ENCODE measurements around the gene VTCN1.
"Not testable (repeated sequence)": the region's sequence is repeated elsewhere in the genome, so short reads cannot be mapped to it uniquely, and the experiment has no call there.

Gene VTCN1

GRCh38 chr1:117124661-117125060, 86.1 kb downstream of the VTCN1 start:
- Histone ChIP-seq H3K9ac (ENCODE audit: low read length in 2 of 2) (no peak overlapping the region), H3K27me3 (ENCODE audit: control insufficient read depth in 1 of 2, insufficient read depth in 2 of 2, low read length in 2 of 2) (no peaks in the 10 kb centered on the region), H3K4me3 (ENCODE audit: low read length in 2 of 2) (no peak overlapping the region), H3K27ac (ENCODE audit: low read length) (no peak overlapping the region), H3K9me3 (ENCODE audit: control insufficient read depth in 2 of 2, low read length in 2 of 2) (no peaks in the 10 kb centered on the region), H3K4me1 (ENCODE audit: control insufficient read depth, insufficient read depth, low read length) (peaks cover 15% of the 10 kb centered on the region), H3K36me3 (ENCODE audit: control insufficient read depth in 2 of 2, insufficient read depth in 2 of 2, low read length in 2 of 2) (no peaks in the 10 kb centered on the region)

- peaks cover 15% of the 10 kb centered on the region for H3K4me1 ChIP-seq (ENCODE audit: control insufficient read depth, insufficient read depth, low read length)
- H3K36me3 ChIP-seq (ENCODE audit: control insufficient read depth in 2 of 2, insufficient read depth in 2 of 2, low read length in 2 of 2), result no peaks in the 10 kb centered on the region
- no peaks in the 10 kb centered on the region for H3K9me3 ChIP-seq (ENCODE audit: control insufficient read depth in 2 of 2, low read length in 2 of 2)
- no peak overlapping the region for H3K9ac ChIP-seq (ENCODE audit: low read length in 2 of 2)
- H3K27me3 ChIP-seq (ENCODE audit: control insufficient read depth in 1 of 2, insufficient read depth in 2 of 2, low read length in 2 of 2), result no peaks in the 10 kb centered on the region
- no peak overlapping the region for H3K4me3 ChIP-seq (ENCODE audit: low read length in 2 of 2)
- H3K27ac ChIP-seq (ENCODE audit: low read length), result no peak overlapping the region
Observed at GRCh38 chr1:117123274-117123673, 87.5 kb downstream of the VTCN1 start.

GRCh38 chr1:117122330-117123025, 88.2 kb downstream of the VTCN1 start:
- no peaks in the 10 kb centered on the region for H3K9me3 ChIP-seq (ENCODE audit: control insufficient read depth in 2 of 2, low read length in 2 of 2)
- H3K4me3 ChIP-seq (ENCODE audit: low read length in 2 of 2), result peak overlapping the region; percentile 94 to 96
- H3K36me3 ChIP-seq (ENCODE audit: control insufficient read depth in 2 of 2, insufficient read depth in 2 of 2, low read length in 2 of 2), result no peaks in the 10 kb centered on the region
- H3K27ac ChIP-seq (ENCODE audit: low read length), result peak overlapping the region; percentile 89
- H3K27me3 ChIP-seq (ENCODE audit: control insufficient read depth in 1 of 2, insufficient read depth in 2 of 2, low read length in 2 of 2), result no peaks in the 10 kb centered on the region
- H3K9ac ChIP-seq (ENCODE audit: low read length in 2 of 2), result peak overlapping the region; percentile 72 to 97
- H3K4me1 ChIP-seq (ENCODE audit: control insufficient read depth, insufficient read depth, low read length), result peaks cover 15% of the 10 kb centered on the region

GRCh38 chr1:117121589-117122329, 89.0 kb downstream of the VTCN1 start, which contains the start of gene TRIM45:
TRIM45 (minus strand) TSS chr1:117121749; CDS start chr1:117121201, 548 bp downstream.
- Histone ChIP-seq H3K4me1 (ENCODE audit: control insufficient read depth, insufficient read depth, low read length) (peaks cover 15% of the 10 kb centered on the region), H3K27me3 (ENCODE audit: control insufficient read depth in 1 of 2, insufficient read depth in 2 of 2, low read length in 2 of 2) (no peaks in the 10 kb centered on the region), H3K36me3 (ENCODE audit: control insufficient read depth in 2 of 2, insufficient read depth in 2 of 2, low read length in 2 of 2) (no peaks in the 10 kb centered on the region), H3K4me3 (ENCODE audit: low read length in 2 of 2) (peak within 1 kb of the TSS; percentile 94 to 96), H3K9ac (ENCODE audit: low read length in 2 of 2) (peak within 1 kb of the TSS; percentile 72 to 97), H3K27ac (ENCODE audit: low read length) (peak within 1 kb of the TSS; percentile 89), H3K9me3 (ENCODE audit: control insufficient read depth in 2 of 2, low read length in 2 of 2) (no peaks in the 10 kb centered on the region)

- Histone ChIP-seq H3K27me3 (ENCODE audit: control insufficient read depth in 1 of 2, insufficient read depth in 2 of 2, low read length in 2 of 2) (no peaks in the 10 kb centered on the region), H3K4me1 (ENCODE audit: control insufficient read depth, insufficient read depth, low read length) (peaks cover 15% of the 10 kb centered on the region), H3K9me3 (ENCODE audit: control insufficient read depth in 2 of 2, low read length in 2 of 2) (no peaks in the 10 kb centered on the region), H3K36me3 (ENCODE audit: control insufficient read depth in 2 of 2, insufficient read depth in 2 of 2, low read length in 2 of 2) (no peaks in the 10 kb centered on the region), H3K4me3 (ENCODE audit: low read length in 2 of 2) (peak overlapping the region; percentile 94 to 96), H3K9ac (ENCODE audit: low read length in 2 of 2) (peak overlapping the region; percentile 62 to 83), H3K27ac (ENCODE audit: low read length) (peak overlapping the region; percentile 58)
Observed at GRCh38 chr1:117120774-117121588, 89.7 kb downstream of the VTCN1 start.

GRCh38 chr1:117119144-117119543, 91.6 kb downstream of the VTCN1 start:
- not testable (repeated sequence) for H3K36me3 ChIP-seq (ENCODE audit: control insufficient read depth in 2 of 2, insufficient read depth in 2 of 2, low read length in 2 of 2); H3K27me3 ChIP-seq (ENCODE audit: control insufficient read depth in 1 of 2, insufficient read depth in 2 of 2, low read length in 2 of 2); H3K4me3 ChIP-seq (ENCODE audit: low read length in 2 of 2); H3K27ac ChIP-seq (ENCODE audit: low read length); H3K9me3 ChIP-seq (ENCODE audit: control insufficient read depth in 2 of 2, low read length in 2 of 2); H3K9ac ChIP-seq (ENCODE audit: low read length in 2 of 2)
- peaks cover 17% of the 10 kb centered on the region for H3K4me1 ChIP-seq (ENCODE audit: control insufficient read depth, insufficient read depth, low read length)

GRCh38 chr1:117118137-117118536, 92.6 kb downstream of the VTCN1 start:
- Histone ChIP-seq H3K4me1 (ENCODE audit: control insufficient read depth, insufficient read depth, low read length) (peaks cover 17% of the 10 kb centered on the region), H3K27ac (ENCODE audit: low read length) (no peak overlapping the region), H3K9me3 (ENCODE audit: control insufficient read depth in 2 of 2, low read length in 2 of 2) (no peaks in the 10 kb centered on the region), H3K9ac (ENCODE audit: low read length in 2 of 2) (no peak overlapping the region), H3K27me3 (ENCODE audit: control insufficient read depth in 1 of 2, insufficient read depth in 2 of 2, low read length in 2 of 2) (no peaks in the 10 kb centered on the region), H3K4me3 (ENCODE audit: low read length in 2 of 2) (no peak overlapping the region), H3K36me3 (ENCODE audit: control insufficient read depth in 2 of 2, insufficient read depth in 2 of 2, low read length in 2 of 2) (peaks cover 8 to 11% of the 10 kb centered on the region in 2 donors)

GRCh38 chr1:117117697-117118096, 93.0 kb downstream of the VTCN1 start:
- H3K27ac ChIP-seq (ENCODE audit: low read length), result no peak overlapping the region
- no peaks in the 10 kb centered on the region for H3K9me3 ChIP-seq (ENCODE audit: control insufficient read depth in 2 of 2, low read length in 2 of 2)
- H3K36me3 ChIP-seq (ENCODE audit: control insufficient read depth in 2 of 2, insufficient read depth in 2 of 2, low read length in 2 of 2), result peaks cover 11 to 13% of the 10 kb centered on the region in 2 donors
- H3K27me3 ChIP-seq (ENCODE audit: control insufficient read depth in 1 of 2, insufficient read depth in 2 of 2, low read length in 2 of 2), result no peaks in the 10 kb centered on the region
- H3K9ac ChIP-seq (ENCODE audit: low read length in 2 of 2), result no peak overlapping the region
- H3K4me3 ChIP-seq (ENCODE audit: low read length in 2 of 2), result no peak overlapping the region
- peaks cover 17% of the 10 kb centered on the region for H3K4me1 ChIP-seq (ENCODE audit: control insufficient read depth, insufficient read depth, low read length)

GRCh38 chr1:117116784-117117130, 94.0 kb downstream of the VTCN1 start:
- H3K36me3 ChIP-seq (ENCODE audit: control insufficient read depth in 2 of 2, insufficient read depth in 2 of 2, low read length in 2 of 2), result peaks cover 16 to 21% of the 10 kb centered on the region in 2 donors
- H3K4me1 ChIP-seq (ENCODE audit: control insufficient read depth, insufficient read depth, low read length), result peaks cover 13% of the 10 kb centered on the region
- no peak overlapping the region for H3K9ac ChIP-seq (ENCODE audit: low read length in 2 of 2)
- H3K4me3 ChIP-seq (ENCODE audit: low read length in 2 of 2), result no peak overlapping the region
- H3K27me3 ChIP-seq (ENCODE audit: control insufficient read depth in 1 of 2, insufficient read depth in 2 of 2, low read length in 2 of 2), result no peaks in the 10 kb centered on the region
- no peak overlapping the region for H3K27ac ChIP-seq (ENCODE audit: low read length)
- H3K9me3 ChIP-seq (ENCODE audit: control insufficient read depth in 2 of 2, low read length in 2 of 2), result no peaks in the 10 kb centered on the region

- Histone ChIP-seq H3K4me1 (ENCODE audit: control insufficient read depth, insufficient read depth, low read length) (peaks cover 12% of the 10 kb centered on the region), H3K27me3 (ENCODE audit: control insufficient read depth in 1 of 2, insufficient read depth in 2 of 2, low read length in 2 of 2) (no peaks in the 10 kb centered on the region), H3K9me3 (ENCODE audit: control insufficient read depth in 2 of 2, low read length in 2 of 2) (no peaks in the 10 kb centered on the region), H3K4me3 (ENCODE audit: low read length in 2 of 2) (no peak overlapping the region), H3K9ac (ENCODE audit: low read length in 2 of 2) (no peak overlapping the region), H3K36me3 (ENCODE audit: control insufficient read depth in 2 of 2, insufficient read depth in 2 of 2, low read length in 2 of 2) (peaks cover 18 to 22% of the 10 kb centered on the region in 2 donors), H3K27ac (ENCODE audit: low read length) (no peak overlapping the region)
Observed at GRCh38 chr1:117116090-117116783, 94.5 kb downstream of the VTCN1 start.

Measured in stomach smooth muscle (tissue), 2 donors.